OCI-M2 (cell line): ENCODE results near the gene FBXO22.

Source experiments
- DNase-seq: peaks from one replicate; lab custom pipeline; 2025; ENCODE audit not compliant: unreplicated experiment; lab: John Stamatoyannopoulos, UW

FBXO22 gene

DNA sequence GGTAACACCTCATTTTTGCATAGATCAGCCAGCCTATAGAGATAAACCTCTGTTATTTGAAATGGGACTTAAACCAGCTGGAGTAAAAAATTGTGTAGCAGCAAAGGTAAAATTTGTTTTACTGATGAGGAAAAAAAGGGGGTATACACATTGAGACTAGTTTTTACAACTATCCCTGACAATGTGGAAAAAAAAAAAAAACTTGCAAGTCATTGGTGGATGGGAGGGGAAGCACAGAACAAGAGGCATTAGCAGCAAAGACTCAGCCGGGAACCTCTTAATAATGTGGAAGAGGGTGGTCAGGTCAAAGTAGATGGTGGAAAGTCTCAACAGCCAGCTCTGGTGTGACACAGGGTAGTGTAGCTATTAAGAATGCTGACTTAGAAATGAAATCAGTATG lies 14.5 kb downstream of the FBXO22 start:
- no peak for DNase-seq

DNA sequence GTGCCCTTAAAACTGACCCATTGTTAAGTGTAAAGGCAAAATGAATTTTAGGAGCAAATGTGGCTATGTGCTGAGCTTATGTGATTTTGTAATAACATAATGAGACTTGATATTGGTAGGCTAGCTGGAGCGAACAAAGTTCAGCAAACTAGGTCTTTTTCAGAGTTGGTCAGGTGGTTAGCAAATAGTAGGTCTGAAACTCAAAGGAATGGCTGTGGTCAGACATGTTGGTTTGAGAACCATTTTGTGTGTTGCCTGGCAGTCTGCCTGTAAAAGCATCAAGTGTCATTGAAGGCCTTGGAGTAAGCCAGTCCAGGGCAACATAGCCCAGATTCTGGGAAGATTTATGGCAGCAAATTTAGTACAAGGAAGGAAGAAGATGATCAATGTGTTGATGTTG lies 16.4 kb downstream of the FBXO22 start:
- DNase-seq = no peak

GRCh38 chr15:75921732-75922703 lies 18.3 kb downstream of the FBXO22 start:
- no peak for DNase-seq

- no peak for DNase-seq
Measured at GRCh38 chr15:75923756-75924155, 20.1 kb downstream of the FBXO22 start.

DNA sequence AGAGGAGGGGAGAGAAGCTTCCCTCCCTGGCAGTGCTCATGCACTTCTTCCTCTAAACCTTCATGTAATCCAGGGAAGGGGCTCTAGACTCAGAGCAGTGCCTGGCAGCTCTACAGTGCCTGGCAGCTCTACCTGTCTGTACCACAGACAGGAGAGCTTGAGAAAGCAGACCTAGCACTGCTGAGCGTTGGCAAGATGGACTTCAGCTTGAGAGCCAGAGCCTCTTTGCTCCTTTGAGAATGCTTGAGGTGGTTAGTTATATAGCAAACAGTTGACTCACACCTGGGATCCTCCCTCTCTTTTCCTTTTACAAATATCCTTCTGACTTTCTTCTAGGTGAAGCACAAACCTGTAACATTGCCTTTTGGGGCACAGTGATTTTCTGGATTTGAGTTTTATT lies 20.9 kb downstream of the FBXO22 start:
- no peak for DNase-seq

GRCh38 chr15:75925440-75925839 lies 21.8 kb downstream of the FBXO22 start:
- DNase-seq = no peak

GRCh38 chr15:75926931-75927330 lies 23.3 kb downstream of the FBXO22 start:
- no peak for DNase-seq

DNA sequence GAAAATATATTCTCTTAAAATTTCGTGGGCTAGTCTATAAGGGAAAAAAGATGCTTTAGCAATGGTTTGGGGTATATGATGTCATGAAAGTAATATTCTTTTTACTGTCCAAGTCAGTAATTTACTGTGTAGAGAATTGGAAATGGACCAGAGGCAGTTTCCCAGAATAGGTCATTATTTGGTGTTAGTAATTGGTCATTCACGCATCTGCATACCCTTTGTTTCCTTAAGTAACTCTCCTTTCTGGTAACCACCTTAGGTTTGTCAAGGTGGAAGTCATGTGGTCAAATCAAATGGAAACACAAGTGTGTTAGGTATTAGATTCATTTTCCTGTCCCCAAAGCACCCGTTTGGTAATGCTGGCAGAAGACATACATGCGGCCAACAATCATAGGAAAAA lies 23.9 kb downstream of the FBXO22 start:
- no peak for DNase-seq

- no peak for DNase-seq
Measured at GRCh38 chr15:75928680-75929608, 25.3 kb downstream of the FBXO22 start.

DNA sequence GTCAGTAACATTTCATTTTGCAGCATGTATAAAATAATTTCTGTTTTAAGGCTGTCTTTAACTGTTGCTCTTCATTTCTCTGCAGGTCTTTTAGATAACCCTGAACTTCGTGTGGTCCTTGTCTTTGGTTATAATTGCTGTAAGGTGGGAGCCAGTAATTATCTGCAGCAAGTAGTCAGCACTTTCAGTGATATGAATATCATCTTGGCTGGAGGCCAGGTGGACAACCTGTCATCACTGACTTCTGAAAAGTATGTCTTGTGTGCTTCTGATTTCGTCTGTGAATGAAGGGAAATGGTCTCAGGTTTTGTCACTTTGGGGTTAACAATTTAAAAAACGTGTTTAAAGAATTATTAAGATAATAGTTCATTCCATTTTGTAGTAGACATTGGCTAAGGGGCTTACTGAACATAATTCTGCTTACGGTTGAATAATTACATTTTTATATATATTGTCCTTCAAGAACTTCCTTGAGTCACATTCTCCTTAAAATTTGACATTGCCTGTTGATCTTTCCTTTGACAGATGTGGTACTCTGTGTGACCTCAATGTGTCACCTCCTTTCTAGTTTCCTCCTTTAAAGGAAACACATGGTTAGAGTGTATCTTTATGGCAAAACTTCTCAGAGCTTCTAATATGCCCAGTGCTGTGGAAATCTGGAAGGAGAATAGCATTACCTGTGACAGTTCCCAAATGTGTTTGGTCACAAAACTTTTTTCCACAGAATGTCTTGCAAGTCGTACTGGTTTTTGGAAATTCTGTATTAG lies 26.3 kb downstream of the FBXO22 start:
- no peak for DNase-seq

DNA sequence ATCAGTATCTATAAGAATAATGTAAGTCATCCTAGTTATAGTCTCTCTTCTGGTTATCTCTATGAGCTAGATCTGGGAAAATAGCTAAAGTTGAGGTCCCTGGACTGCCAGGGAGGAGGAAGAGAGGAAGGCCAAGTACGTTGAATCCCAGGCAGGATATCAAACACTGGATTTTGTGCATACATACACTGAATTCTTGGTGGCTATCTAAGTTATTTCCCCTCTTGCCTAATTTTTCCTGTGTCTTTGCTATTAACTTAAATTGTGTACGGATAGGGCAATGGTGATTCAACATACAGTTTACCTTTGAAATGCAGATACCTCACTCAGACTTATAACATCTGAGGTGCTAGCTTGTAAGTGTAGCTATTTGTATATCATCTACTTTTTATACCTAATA lies 27.2 kb downstream of the FBXO22 start:
- no peak for DNase-seq

DNA sequence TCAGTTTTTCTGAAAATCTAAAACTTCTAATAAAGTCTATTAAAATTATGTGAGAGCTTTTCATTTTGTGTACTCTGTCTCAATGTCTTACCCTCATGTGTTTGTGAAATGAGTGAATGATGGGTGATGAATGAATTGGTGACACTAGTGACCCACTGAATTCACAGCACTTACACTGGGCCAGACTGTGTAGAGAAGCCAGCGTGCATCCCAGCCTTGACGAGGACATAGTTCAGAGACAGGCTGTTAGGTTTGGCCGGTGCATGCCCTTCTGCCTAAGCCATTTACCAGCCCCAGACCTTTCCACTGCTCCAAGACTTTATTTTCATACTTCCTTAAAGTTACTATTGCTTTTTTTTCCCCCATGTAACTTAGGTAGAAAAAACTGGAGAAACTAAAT lies 38.8 kb downstream of the FBXO22 start:
- no peak for DNase-seq

DNA sequence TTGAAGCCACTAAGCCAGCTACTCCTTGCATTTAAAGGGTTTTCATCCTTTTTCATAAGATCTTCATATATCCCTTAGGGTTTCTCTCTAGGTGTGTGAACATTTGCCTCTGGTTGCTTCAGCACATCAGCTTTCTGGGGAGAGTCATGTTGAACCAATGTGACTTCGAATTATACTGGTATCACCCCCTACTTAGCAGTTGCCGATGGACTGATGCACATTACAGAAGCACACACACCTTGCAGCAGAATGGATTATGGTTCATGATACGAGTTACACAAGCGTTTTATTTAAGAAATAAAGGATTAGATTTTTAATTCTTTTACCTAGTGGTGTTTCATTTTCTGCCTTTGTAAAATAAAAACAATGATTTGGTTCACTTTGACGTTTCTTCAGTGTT lies 39.6 kb downstream of the FBXO22 start:
- DNase-seq = no peak

DNA sequence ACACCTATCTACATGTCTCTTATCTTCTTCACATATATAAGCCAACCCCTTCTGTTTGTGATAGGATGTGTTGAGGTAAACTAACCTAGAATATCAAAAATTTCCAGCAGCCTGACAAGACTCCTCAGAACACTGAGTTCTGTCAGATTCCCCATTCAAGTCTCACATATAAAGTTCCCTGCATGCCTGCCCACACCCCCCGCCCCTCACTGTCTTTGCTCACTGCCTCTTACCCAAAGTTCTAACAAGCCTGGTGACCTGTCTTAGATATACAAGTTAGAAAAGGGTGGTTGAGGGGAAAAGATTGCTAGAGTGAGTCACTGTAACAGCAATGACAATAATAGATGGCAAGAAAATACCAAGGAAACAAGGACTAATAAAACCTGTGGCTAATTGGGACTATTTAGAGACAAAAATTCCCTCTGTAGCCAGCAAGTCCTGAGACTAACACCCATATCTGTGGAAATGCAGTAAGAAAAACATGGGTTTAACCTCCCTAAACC lies 40.1 kb downstream of the FBXO22 start:
- DNase-seq = no peak

DNA sequence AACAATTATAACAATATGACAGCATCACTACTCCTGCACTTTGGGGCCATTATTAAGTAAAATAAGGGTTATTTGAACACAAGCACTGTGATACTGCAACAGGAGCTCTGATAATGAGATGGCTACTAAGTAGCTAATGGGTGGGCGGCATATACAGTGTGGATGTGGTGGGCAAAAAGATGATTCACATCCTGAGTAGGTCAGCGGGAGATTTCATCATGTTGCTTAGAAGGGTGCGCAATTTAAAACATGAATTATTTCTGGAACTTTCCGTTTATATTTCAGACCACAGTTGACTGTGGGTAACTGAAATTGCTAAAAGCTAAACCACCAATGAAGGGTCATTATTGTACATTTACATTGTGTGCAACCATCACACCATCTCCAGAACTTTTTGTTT lies 42.3 kb downstream of the FBXO22 start:
- DNase-seq = no peak

GRCh38 chr15:75947092-75947491 lies 43.4 kb downstream of the FBXO22 start:
- no peak for DNase-seq

- DNase-seq = no peak
Measured at GRCh38 chr15:75948761-75949296, 45.2 kb downstream of the FBXO22 start.

DNA sequence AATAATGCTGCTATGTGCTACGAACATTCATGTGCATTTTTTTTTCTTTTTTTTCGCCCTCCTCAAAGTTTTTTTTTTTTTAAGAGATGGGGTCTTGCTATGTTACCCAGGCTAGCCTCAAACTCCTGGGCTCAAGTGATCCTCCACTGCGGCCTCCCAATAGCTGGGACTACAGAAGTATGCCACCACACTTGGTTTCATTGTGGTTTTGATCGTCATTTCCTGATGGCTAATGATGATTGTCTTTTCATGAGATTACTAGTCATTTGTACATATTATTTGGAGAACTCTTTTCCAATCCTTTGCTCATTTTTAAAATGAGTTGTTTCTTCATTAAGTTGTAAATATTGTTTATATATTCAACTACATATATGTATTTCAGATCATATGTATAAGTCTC lies 48.8 kb downstream of the FBXO22 start:
- DNase-seq = no peak

GRCh38 chr15:75955720-75956119 lies 52.0 kb downstream of the FBXO22 start:
- DNase-seq = no peak

- DNase-seq = no peak
Measured at GRCh38 chr15:75961331-75961730, 57.7 kb downstream of the FBXO22 start.

DNA sequence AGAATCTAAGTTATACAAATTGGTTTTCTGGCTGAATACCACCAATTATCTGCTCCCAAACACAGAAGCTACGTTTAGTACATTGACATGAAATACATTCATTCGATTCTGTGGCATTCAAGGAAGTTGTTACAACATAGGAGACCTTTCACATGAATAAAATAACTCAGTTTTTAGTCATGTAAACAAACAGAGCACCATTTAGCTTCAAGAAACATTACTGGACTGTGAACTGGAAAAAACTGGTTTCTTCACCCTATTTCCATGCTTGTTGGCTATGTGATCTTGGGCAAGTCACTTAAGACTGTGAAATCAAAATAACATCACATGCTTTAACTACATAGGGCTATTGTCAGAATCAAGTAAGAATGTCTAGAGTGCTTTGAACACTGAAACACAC lies 62.4 kb downstream of the FBXO22 start:
- DNase-seq = no peak
